Fibroblast of pulmonary artery (primary cell): ENCODE data around the gene CLSTN1.

Source experiments
- DNase-seq: peaks from one replicate; pipeline ENCODE4 v3.0.0-alpha.2; 2010; ENCODE audit warnings: low read depth
- H3K4me3 ChIP-seq: replicated peaks from 2 replicates; pipeline ENCODE4 v1.5.1; 2011; ENCODE audit warnings: low read depth, mild to moderate bottlenecking, control low read depth, low read length, moderate library complexity
- TF ChIP-seq, protein P1 (sequence below): IDR thresholded peaks from 2 replicates; pipeline ENCODE4 v1.5.1; 2011; ENCODE audit warnings: mild to moderate bottlenecking, control low read depth, low read length, inconsistent platforms; ENCODE audit errors: missing control alignments

Gene CLSTN1

DNA sequence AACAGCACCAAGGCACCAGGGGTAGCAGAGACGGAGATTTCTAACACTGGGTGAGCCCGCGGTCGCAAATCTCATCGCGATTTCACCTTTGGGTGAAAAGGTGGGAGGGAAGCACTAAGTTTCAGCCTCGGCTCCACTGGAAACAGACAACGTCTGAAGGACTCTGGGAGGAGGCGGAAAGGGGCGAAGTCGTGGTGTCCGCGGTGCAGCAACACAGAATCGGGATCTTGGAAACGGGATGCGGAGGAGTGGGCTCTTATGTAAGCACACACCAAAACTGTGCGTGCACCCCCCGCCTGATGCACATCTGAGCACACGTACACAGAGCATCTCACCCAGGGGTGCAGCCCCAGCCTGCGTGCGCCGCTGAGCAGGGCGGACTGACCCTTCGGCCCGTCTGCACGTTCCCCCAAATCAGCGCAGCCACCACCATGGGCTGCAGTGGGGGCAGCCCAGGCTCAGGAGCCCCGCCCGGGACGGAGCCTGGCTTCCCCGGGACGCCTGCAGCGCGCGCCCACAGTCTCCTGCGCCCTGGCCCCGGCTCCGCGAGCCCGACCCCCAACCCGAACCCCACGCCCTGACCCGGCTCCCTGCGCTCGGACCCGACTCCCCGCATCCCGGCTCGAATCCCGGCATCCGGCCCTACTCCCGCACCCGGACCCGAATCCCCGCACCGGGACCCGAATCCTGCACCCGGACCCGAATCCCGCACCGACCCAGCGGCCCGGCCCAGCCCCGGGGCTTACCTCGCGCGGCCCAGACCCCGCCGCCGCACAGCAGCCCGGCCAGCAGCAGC lies 670 bp downstream of the CLSTN1 start:
- H3K4me3 ChIP-seq = peak overlapping the region; percentile 83
- DNase-seq = peak; percentile 39
- TF ChIP-seq, protein P1, sequence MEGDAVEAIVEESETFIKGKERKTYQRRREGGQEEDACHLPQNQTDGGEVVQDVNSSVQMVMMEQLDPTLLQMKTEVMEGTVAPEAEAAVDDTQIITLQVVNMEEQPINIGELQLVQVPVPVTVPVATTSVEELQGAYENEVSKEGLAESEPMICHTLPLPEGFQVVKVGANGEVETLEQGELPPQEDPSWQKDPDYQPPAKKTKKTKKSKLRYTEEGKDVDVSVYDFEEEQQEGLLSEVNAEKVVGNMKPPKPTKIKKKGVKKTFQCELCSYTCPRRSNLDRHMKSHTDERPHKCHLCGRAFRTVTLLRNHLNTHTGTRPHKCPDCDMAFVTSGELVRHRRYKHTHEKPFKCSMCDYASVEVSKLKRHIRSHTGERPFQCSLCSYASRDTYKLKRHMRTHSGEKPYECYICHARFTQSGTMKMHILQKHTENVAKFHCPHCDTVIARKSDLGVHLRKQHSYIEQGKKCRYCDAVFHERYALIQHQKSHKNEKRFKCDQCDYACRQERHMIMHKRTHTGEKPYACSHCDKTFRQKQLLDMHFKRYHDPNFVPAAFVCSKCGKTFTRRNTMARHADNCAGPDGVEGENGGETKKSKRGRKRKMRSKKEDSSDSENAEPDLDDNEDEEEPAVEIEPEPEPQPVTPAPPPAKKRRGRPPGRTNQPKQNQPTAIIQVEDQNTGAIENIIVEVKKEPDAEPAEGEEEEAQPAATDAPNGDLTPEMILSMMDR = no peak

DNA sequence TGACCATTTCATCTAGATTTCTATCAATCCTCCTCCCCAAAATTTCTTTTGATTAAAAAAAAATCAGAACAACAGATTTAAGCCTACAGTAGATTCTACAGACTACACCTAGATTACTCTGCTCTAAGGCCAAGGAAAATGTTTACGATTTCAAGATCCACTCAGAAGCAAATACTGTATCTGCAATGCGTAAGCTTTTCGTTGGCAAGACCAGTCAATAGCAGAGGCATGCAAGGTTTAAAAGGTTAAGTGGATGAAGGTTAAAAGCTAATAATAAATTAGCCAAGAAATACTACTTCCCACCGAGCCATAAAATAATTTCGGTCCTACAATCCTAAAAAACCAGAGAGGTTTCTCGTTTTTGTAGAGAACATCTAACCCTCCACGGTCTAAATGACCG lies 1.3 kb downstream of the CLSTN1 start:
- TF ChIP-seq, protein P1 = no peak
- no peak for DNase-seq

DNA sequence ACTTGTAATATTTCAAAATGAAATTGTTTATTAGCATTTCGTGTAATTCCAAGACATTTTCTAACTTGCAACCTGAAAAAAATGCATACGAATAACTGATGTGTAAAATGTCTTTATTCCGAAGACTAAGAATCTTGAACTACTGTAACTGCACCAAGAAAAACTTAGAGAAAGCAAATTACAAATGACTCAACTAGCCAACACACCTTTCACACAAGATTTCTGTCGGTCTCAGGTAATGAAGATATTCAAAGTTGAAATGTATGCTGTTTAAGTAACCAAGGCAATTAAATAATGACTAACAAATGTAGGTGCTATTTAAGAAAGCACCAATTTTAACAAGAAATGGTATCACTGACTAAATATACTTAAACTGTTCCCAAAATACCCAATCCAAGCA lies 2.1 kb downstream of the CLSTN1 start:
- TF ChIP-seq, protein P1 = no peak
- DNase-seq = no peak
- peak overlapping the region; percentile 83 for H3K4me3 ChIP-seq

More for the DNA sequence above, 1.3 kb downstream of the CLSTN1 start:
- H3K4me3 ChIP-seq = peak overlapping the region; percentile 83

DNA sequence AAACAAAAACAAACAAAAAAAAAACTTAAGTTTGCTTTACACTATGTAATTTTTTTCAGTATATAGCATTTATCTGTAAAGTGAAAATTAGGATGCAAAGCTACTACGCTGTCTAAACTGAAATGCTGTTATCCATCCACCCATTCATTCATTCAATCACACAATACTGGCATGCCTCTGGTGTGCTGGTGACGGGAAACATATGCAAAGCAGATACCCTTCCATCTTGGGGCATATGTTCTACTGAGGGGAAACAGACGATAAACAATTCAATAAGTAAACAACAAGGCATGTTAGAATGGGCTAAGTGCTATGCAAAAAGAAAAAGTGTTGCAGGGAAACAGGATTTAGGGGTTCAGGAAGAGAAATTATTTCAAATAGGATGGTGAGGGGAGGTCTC lies 3.2 kb downstream of the CLSTN1 start:
- TF ChIP-seq, protein P1 = no peak
- no peak overlapping the region for H3K4me3 ChIP-seq
- no peak for DNase-seq

DNA sequence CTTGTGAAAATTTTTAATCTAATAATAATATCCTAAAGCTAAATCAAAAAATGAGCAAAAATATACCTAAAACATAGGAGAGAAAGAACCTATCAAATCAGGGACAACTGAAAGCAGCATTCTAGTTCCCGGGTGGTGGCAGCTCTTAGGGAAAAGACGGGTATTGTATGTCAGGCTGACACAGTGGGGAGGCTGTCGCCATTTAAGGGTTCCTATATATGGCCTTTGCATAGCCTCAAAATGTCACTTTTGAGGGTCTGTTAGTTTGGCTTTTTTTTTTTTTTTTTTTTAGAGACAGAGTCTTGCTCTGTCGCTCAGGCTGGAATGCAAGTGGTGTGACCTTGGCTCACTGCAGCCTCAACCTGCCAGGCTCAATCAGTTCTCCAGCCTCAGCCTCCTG lies 6.0 kb downstream of the CLSTN1 start:
- no peak for DNase-seq
- H3K4me3 ChIP-seq = no peak overlapping the region
- TF ChIP-seq, protein P1 = no peak

DNA sequence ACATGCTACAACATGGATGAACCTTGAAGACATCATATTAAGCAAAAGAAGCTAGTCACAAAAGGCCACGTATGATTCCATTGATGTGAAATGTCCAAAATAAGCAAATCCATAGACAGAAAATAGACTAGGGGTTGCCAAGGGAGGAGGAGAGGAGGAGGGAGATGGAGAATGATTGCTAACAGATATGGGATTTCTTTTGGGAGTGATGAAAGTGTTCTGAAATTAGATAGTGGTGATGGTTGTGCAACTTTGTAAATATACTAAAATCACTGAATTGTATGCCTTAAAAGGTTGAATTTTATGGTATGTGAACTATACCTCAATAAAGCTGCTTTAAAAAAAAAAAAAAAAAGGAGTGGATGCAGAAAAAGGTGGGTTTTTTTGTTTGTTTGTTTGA lies 7.6 kb downstream of the CLSTN1 start:
- no peak overlapping the region for H3K4me3 ChIP-seq
- DNase-seq = no peak
- TF ChIP-seq, protein P1 = no peak

DNA sequence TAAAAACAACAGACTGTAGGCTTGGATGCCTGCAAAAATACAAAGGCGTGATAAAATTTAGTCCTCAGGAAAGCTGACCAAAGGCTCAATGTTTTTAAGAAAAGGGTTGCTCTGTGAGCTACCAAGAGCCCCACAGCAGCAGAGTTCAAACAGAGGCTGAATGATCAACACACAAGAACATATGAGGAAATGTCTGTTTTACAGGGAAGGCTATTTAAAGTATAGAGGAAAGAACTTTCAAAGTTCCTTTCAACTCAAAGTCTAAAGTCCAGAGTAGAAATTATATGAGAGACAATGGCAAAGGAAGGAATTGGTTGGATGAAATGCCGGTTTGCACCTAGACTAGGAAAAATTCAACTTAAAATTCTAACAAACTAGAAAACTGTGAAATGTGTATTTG lies 8.6 kb downstream of the CLSTN1 start:
- H3K4me3 ChIP-seq = no peak overlapping the region
- TF ChIP-seq, protein P1 = no peak
- no peak for DNase-seq
